Neuronal stem cell (in vitro differentiated cells): ENCODE data around the gene TTC39C.

Source experiments
- DNase-seq: peaks from one replicate; pipeline ENCODE4 v3.0.0-alpha.2; 2013; ENCODE audit warnings: low spot score
- H2AFZ ChIP-seq: one replicate; pipeline ENCODE4 v1.6.1; 2013; ENCODE audit warnings: mild to moderate bottlenecking, low read length, inconsistent platforms
- H2AK5ac ChIP-seq: 2 replicates; pipeline ENCODE4 v1.6.1; 2013; ENCODE audit warnings: low read depth, mild to moderate bottlenecking, inconsistent platforms, low read length, moderate library complexity, mixed read lengths
- H2BK120ac ChIP-seq: 2 replicates; pipeline ENCODE4 v1.6.1; 2013; ENCODE audit warnings: low read depth, mild to moderate bottlenecking, inconsistent platforms, low read length, moderate library complexity, mixed read lengths
- H2BK12ac ChIP-seq: one replicate; pipeline ENCODE4 v1.6.1; 2013; ENCODE audit warnings: low read length, inconsistent platforms
- H2BK15ac ChIP-seq: 2 replicates; pipeline ENCODE4 v1.6.1; 2013; ENCODE audit warnings: mild to moderate bottlenecking, low read length, inconsistent platforms, mixed read lengths
- H2BK5ac ChIP-seq: one replicate; pipeline ENCODE4 v1.6.1; 2013; ENCODE audit warnings: inconsistent platforms, mild to moderate bottlenecking, low read length, moderate library complexity
- H3K14ac ChIP-seq: one replicate; pipeline ENCODE4 v1.6.1; 2013; ENCODE audit warnings: low read length, inconsistent platforms
- H3K18ac ChIP-seq: 2 replicates; pipeline ENCODE4 v1.6.1; 2013; ENCODE audit warnings: low read length, inconsistent platforms
- H3K23ac ChIP-seq: 2 replicates; pipeline ENCODE4 v1.6.1; 2013; ENCODE audit warnings: low read depth, mild to moderate bottlenecking, mixed read lengths, low read length, inconsistent platforms; ENCODE audit not compliant: poor library complexity
- H3K27ac ChIP-seq: replicated peaks from 3 replicates; pipeline ENCODE4 v1.5.1; 2013; ENCODE audit warnings: low read length, inconsistent platforms
- H3K27me3 ChIP-seq, 3 experiments: 2 replicates each; pipeline ENCODE4 v1.6.1; 2013; ENCODE audit warnings: low read length in 3 of 3, mild to moderate bottlenecking in 2 of 3, inconsistent platforms in 1 of 3, low read depth in 1 of 3, mixed read lengths in 1 of 3, moderate library complexity in 1 of 3; ENCODE audit not compliant: control insufficient read depth in 3 of 3, insufficient read depth in 3 of 3
- H3K36me3 ChIP-seq, 2 donors: replicated peaks in 1 of 2; 2 replicates each; pipeline ENCODE4 v1.6.1; 2013; ENCODE audit warnings: low read length in 2 of 2; ENCODE audit not compliant: control insufficient read depth in 2 of 2, insufficient read depth in 2 of 2
- H3K4ac ChIP-seq: 2 replicates; pipeline ENCODE4 v1.6.1; 2013; ENCODE audit warnings: inconsistent platforms, mild to moderate bottlenecking, low read length, moderate library complexity
- H3K4me1 ChIP-seq, 2 donors: 1 replicate in 1 of 2; 2 replicates in 1 of 2; pipeline ENCODE4 v1.6.1; 2013; ENCODE audit warnings: low read length in 2 of 2, low read depth in 1 of 2; ENCODE audit not compliant: control insufficient read depth in 2 of 2, insufficient read depth in 1 of 2
- H3K4me2 ChIP-seq: one replicate; pipeline ENCODE4 v1.6.1; 2013; ENCODE audit warnings: mild to moderate bottlenecking, low read length, inconsistent platforms; ENCODE audit not compliant: insufficient read depth, poor library complexity, severe bottlenecking
- H3K4me3 ChIP-seq, 2 donors: 2 replicates each; pipeline ENCODE4 v1.5.1; 2013; ENCODE audit warnings: low read length in 2 of 2, mild to moderate bottlenecking in 2 of 2, inconsistent platforms in 1 of 2, moderate library complexity in 1 of 2
- H3K79me1 ChIP-seq: one replicate; pipeline ENCODE4 v1.6.1; 2013; ENCODE audit warnings: low read depth, mild to moderate bottlenecking, inconsistent platforms, low read length, moderate library complexity
- H3K9ac ChIP-seq: one replicate; pipeline ENCODE4 v1.6.1; 2013; ENCODE audit warnings: mild to moderate bottlenecking, low read depth, low read length, inconsistent platforms; ENCODE audit not compliant: poor library complexity
- H3K9me3 ChIP-seq, 2 donors: replicated peaks in 1 of 2; 2 replicates each; pipeline versions ENCODE3 to v1.6.1; 2013; ENCODE audit warnings: low read length in 2 of 2, mild to moderate bottlenecking in 2 of 2, inconsistent platforms in 1 of 2, low read depth in 1 of 2, mixed read lengths in 1 of 2, moderate library complexity in 1 of 2; ENCODE audit not compliant: control insufficient read depth in 2 of 2, insufficient read depth in 1 of 2
- H4K8ac ChIP-seq: one replicate; pipeline ENCODE4 v1.6.1; 2013; ENCODE audit warnings: low read depth, mild to moderate bottlenecking, inconsistent platforms, low read length, moderate library complexity
- H4K91ac ChIP-seq: one replicate; pipeline ENCODE4 v1.6.1; 2013; ENCODE audit warnings: low read length, low read depth, mild to moderate bottlenecking, inconsistent platforms; ENCODE audit not compliant: poor library complexity
- WGBS, 2 donors: extraction: QIAGEN DNeasy Blood & Tissue Kit; methylation state at CpG; one replicate each; pipeline ENCODE4 v1.1.7; 2013; ENCODE audit warnings: missing lambda C conversion rate in 2 of 2, mixed read lengths in 1 of 2; ENCODE audit not compliant: insufficient read length in 2 of 2, insufficient replicate concordance in 1 of 2; ENCODE audit errors: extremely low coverage in 2 of 2; 5-methylcytosine and 5-hydroxymethylcytosine counted together

TTC39C gene

GRCh38 chr18:24161304-24161703 is 146.8 kb downstream of the TTC39C start:
- no peak overlapping the region for H2AFZ ChIP-seq
- no peak overlapping the region for H2BK5ac ChIP-seq
- no peak overlapping the region for H2BK12ac ChIP-seq
- no peaks in the 10 kb centered on the region for H3K9me3 ChIP-seq
- H3K4me2 ChIP-seq, result no peak overlapping the region
- no peak overlapping the region for H4K8ac ChIP-seq
- no CpG with 5 or more reads among the region's 2 CpGs for WGBS, 2 donors
- no peak overlapping the region for H3K9ac ChIP-seq
- H2BK15ac ChIP-seq, result no peak overlapping the region
- H3K14ac ChIP-seq, result no peak overlapping the region
- H3K27me3 ChIP-seq, result no peaks in the 10 kb centered on the region
- no peak for DNase-seq
- H3K23ac ChIP-seq, result no peak overlapping the region
- H3K36me3 ChIP-seq, result peaks cover 12 to 92% of the 10 kb centered on the region in 2 donors
- H4K91ac ChIP-seq, result no peak overlapping the region
- no peak overlapping the region for H2AK5ac ChIP-seq
- no peak overlapping the region for H3K4me3 ChIP-seq
- H3K79me1 ChIP-seq, result no peaks in the 10 kb centered on the region
- H3K4me1 ChIP-seq, result no peaks in the 10 kb centered on the region
- no peak overlapping the region for H3K18ac ChIP-seq
- H3K27ac ChIP-seq, result no peak overlapping the region
- no peak overlapping the region for H3K4ac ChIP-seq
- no peak overlapping the region for H2BK120ac ChIP-seq

GRCh38 chr18:24168496-24168895 is 153.9 kb downstream of the TTC39C start:
- H2BK120ac ChIP-seq, result no peak overlapping the region
- H3K4me2 ChIP-seq, result no peak overlapping the region
- no peak overlapping the region for H3K4me3 ChIP-seq
- H3K4me1 ChIP-seq, result peaks cover 0 to 3% of the 10 kb centered on the region in 2 donors
- no peak overlapping the region for H3K9ac ChIP-seq
- H3K14ac ChIP-seq, result no peak overlapping the region
- H2BK5ac ChIP-seq, result no peak overlapping the region
- H2BK12ac ChIP-seq, result no peak overlapping the region
- no peak overlapping the region for H3K18ac ChIP-seq
- H2AFZ ChIP-seq, result no peak overlapping the region
- H4K91ac ChIP-seq, result no peak overlapping the region
- no CpG with 5 or more reads among the region's 7 CpGs for WGBS, 2 donors
- H3K9me3 ChIP-seq, result no peaks in the 10 kb centered on the region
- H3K79me1 ChIP-seq, result no peaks in the 10 kb centered on the region
- peaks cover 10 to 85% of the 10 kb centered on the region in 2 donors for H3K36me3 ChIP-seq
- no peak overlapping the region for H3K4ac ChIP-seq
- H4K8ac ChIP-seq, result no peak overlapping the region
- no peak overlapping the region for H3K27ac ChIP-seq
- H3K23ac ChIP-seq, result no peak overlapping the region
- no peaks in the 10 kb centered on the region for H3K27me3 ChIP-seq
- DNase-seq, result no peak
- no peak overlapping the region for H2AK5ac ChIP-seq
- no peak overlapping the region for H2BK15ac ChIP-seq

- Histone ChIP-seq H3K9me3 (no peaks in the 10 kb centered on the region), H3K14ac (no peak overlapping the region), H3K4me1 (peaks cover 0 to 3% of the 10 kb centered on the region in 2 donors), H3K18ac (no peak overlapping the region), H3K23ac (no peak overlapping the region), H2BK120ac (no peak overlapping the region), H2BK15ac (no peak overlapping the region), H3K36me3 (peaks cover 6 to 82% of the 10 kb centered on the region in 2 donors), H3K27me3 (no peaks in the 10 kb centered on the region), H2AK5ac (no peak overlapping the region), H2BK12ac (no peak overlapping the region), H3K9ac (no peak overlapping the region), H4K8ac (no peak overlapping the region), H3K27ac (no peak overlapping the region), H2AFZ (no peak overlapping the region), H3K4me3 (no peak overlapping the region), H3K4me2 (no peak overlapping the region), H2BK5ac (no peak overlapping the region), H4K91ac (no peak overlapping the region), H3K4ac (no peak overlapping the region), H3K79me1 (no peaks in the 10 kb centered on the region)
- no CpG with 5 or more reads among the region's 8 CpGs for WGBS, 2 donors
- no peak for DNase-seq
Measured at GRCh38 chr18:24170360-24170759, 155.8 kb downstream of the TTC39C start.

- no peak for DNase-seq
- Histone ChIP-seq H2BK12ac (no peak overlapping the region), H3K36me3 (peaks cover 0 to 78% of the 10 kb centered on the region in 2 donors), H3K23ac (no peak overlapping the region), H4K91ac (no peak overlapping the region), H4K8ac (no peak overlapping the region), H3K4me1 (peaks cover 0 to 1% of the 10 kb centered on the region in 2 donors), H3K9me3 (no peaks in the 10 kb centered on the region), H3K4me3 (no peak overlapping the region), H3K4me2 (no peak overlapping the region), H3K4ac (no peak overlapping the region), H2AFZ (no peak overlapping the region), H2BK120ac (no peak overlapping the region), H3K14ac (no peak overlapping the region), H3K18ac (no peak overlapping the region), H3K27ac (no peak overlapping the region), H3K79me1 (no peaks in the 10 kb centered on the region), H2BK5ac (no peak overlapping the region), H3K9ac (no peak overlapping the region), H2BK15ac (no peak overlapping the region), H2AK5ac (no peak overlapping the region), H3K27me3 (no peaks in the 10 kb centered on the region)
- WGBS, 2 donors, result no CpG with 5 or more reads among the region's 3 CpGs
Measured at GRCh38 chr18:24173997-24174396, 159.4 kb downstream of the TTC39C start.
